ENCODE data around the gene GDF7. TPM values are rescaled to one million over a fixed set of nuclear protein-coding genes. Genes with fewer than 3 reads are reported as not detected.

GDF7 gene
- total and polyA plus RNA-seq, 2 of the 4 experiments (the other 2 are of a cell fraction) = under 0.01 to 0.02 TPM

DNA sequence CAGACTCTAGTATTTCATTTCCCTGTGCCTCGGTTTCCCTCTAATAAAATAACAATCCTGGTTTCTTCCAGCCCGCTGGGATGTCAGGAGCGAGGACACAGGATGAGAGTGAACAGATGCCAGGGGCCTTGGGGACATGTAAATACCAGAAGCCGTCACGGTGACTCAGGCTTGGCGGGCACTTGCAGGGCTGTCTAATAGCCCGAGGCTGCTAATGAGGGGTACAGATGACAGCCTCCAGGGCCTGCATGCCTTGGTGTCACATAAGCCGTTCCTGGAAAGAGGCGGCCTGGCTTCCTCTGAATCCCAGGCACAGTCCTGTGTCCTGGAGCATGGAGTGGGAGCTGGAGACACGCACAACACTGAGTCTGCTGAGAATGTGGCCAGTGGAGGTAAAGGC lies 44.2 kb upstream of the GDF7 start:
- TF ChIP-seq RCOR1 (IDR thresholded peaks at IDR 0.05; ENCODE audit: insufficient replicate concordance, low read length) = no peak
- no peak for TF ChIP-seq MXI1 (IDR thresholded peaks at IDR 0.05; ENCODE audit: borderline replicate concordance, low read depth, low read length)
- TF ChIP-seq, protein P1, sequence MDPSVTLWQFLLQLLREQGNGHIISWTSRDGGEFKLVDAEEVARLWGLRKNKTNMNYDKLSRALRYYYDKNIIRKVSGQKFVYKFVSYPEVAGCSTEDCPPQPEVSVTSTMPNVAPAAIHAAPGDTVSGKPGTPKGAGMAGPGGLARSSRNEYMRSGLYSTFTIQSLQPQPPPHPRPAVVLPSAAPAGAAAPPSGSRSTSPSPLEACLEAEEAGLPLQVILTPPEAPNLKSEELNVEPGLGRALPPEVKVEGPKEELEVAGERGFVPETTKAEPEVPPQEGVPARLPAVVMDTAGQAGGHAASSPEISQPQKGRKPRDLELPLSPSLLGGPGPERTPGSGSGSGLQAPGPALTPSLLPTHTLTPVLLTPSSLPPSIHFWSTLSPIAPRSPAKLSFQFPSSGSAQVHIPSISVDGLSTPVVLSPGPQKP (IDR thresholded peaks at IDR 0.05; ENCODE audit: borderline replicate concordance, low read depth, low read length) = no peak
- no peak for TF ChIP-seq NFE2L2 (IDR thresholded peaks at IDR 0.05; ENCODE audit: low read depth, low read length)
- no peak for TF ChIP-seq BHLHE40 (IDR thresholded peaks at IDR 0.05; ENCODE audit: low read depth, low read length)
- Histone ChIP-seq H4K91ac (ENCODE audit: insufficient read depth, low read depth, low read length) (no peak overlapping the region; the same call in 1 of the 2 replicates), H3K79me1 (ENCODE audit: low read depth in 1 of 2, low read length in 2 of 2) (peaks cover 0 to 6% of the 10 kb centered on the region in 2 experiments; a peak in 1 of 4 replicates), H3K56ac (ENCODE audit: extremely low read depth, insufficient read depth, low read length) (no peak overlapping the region), H3K4me1 (ENCODE audit: control insufficient read depth, insufficient read depth, low read length) (peaks cover 10% of the 10 kb centered on the region), H3K9me1 (ENCODE audit: insufficient read depth, low read length) (peaks cover 11% of the 10 kb centered on the region), H4K5ac (ENCODE audit: low read depth, low read length) (no peak overlapping the region), H3K14ac (replicated peaks; ENCODE audit: low read depth, low read length) (no peak overlapping the region), H3K4me2 (ENCODE audit: low read depth, low read length) (no peak overlapping the region), H4K8ac (ENCODE audit: low read depth in 2 of 2, low read length in 2 of 2) (no peak overlapping the region), H2BK15ac (ENCODE audit: low read depth, low read length) (no peak overlapping the region), H3K4ac (ENCODE audit: low read depth, low read length) (no peak overlapping the region), H2BK20ac (ENCODE audit: low read depth, low read length) (no peak overlapping the region), H3K23ac (ENCODE audit: low read depth, low read length) (no peak overlapping the region), H3K4me3 (ENCODE audit: insufficient read depth, low read depth, low read length) (no peak overlapping the region), H3K9ac (ENCODE audit: low read depth, low read length) (no peak overlapping the region), H3K27me3 (ENCODE audit: control insufficient read depth, insufficient read depth, low read length) (no peaks in the 10 kb centered on the region), H2AFZ (replicated peaks; ENCODE audit: low read length, poor library complexity) (no peak overlapping the region), H3K27ac (ENCODE audit: insufficient read depth, low read length) (no peak overlapping the region), H2AK5ac (ENCODE audit: low read depth, low read length) (no peak overlapping the region), H2AK9ac (replicated peaks; ENCODE audit: low read depth, low read length, poor library complexity) (no peak overlapping the region), H3K9me3 (ENCODE audit: control insufficient read depth, insufficient read depth, low read length) (no peaks in the 10 kb centered on the region), H2BK120ac (ENCODE audit: low read depth, low read length) (no peak overlapping the region), H3K18ac (ENCODE audit: low read depth, low read length) (no peak overlapping the region), H2BK5ac (ENCODE audit: low read depth, low read length, poor library complexity, severe bottlenecking) (no peak overlapping the region), H4K20me1 (ENCODE audit: insufficient read depth, low read length) (no peaks in the 10 kb centered on the region), H3K36me3 (ENCODE audit: control insufficient read depth, insufficient read depth, low read length) (peaks cover 35% of the 10 kb centered on the region)
- in situ Hi-C loops (cut with MboI; ENCODE audit: low sequenced_read_pairs) = no loop called here
- intact Hi-C loops (cut with micrococcal nuclease) = no loop called here
- CTCF ChIA-PET = no interaction called here
- ATAC-seq (ENCODE audit: low read depth) = no peak
- no peak for DNase-seq
- BruUV-seq (replicated peaks) = no TSS peak
- WGBS, 2 experiments (ENCODE audit: extremely low coverage in 2 of 2, insufficient read length in 1 of 2) = 81% methylated on average over 9 of the region's 10 CpGs; no CpG with 5 or more reads in 1 of the 2 experiments
- dilution Hi-C loops (cut with HindIII; ENCODE audit: low sequenced_read_pairs, unreplicated experiment) = no loop called here
- POLR2A ChIA-PET (ENCODE audit: unreplicated experiment) = no interaction called here

Data from IMR-90 (cell line).